Measurements from ENCODE around the gene SYDE1.

DNA sequence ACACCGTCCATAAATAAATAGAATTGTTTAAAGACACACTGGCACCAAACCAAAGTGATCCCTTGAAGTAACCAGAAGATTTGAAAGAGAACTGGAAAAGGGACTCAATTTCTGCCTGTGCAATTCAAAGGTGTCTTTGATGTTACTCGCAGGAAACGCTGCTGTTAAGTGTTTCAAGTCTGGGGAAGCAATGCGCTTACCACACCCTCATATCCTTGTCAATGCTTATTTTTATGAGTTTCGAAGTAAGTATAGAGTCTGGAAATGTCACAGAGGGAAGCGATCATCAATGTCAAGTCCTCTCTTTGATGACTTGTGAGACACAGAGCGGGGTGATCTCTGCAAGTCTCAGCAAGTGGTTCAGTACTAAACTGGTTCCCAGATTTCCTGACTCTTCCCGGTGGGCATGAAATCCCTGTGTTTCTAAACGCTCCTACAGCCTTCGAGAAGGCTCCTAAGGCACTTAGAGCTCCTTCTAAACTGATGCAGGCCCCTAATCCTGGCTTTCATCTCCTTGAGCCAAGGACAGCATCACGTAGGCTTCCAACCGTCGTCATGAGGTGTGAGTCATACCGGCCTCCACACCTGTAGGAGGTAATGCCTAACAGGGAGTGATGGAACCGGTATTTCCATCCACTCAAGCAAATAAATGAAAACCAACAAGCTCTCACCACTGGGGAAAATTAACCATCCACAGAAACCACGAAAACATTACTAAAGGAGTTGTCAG lies 22.8 kb downstream of the SYDE1 start:
- TF ChIP-seq, protein P1, sequence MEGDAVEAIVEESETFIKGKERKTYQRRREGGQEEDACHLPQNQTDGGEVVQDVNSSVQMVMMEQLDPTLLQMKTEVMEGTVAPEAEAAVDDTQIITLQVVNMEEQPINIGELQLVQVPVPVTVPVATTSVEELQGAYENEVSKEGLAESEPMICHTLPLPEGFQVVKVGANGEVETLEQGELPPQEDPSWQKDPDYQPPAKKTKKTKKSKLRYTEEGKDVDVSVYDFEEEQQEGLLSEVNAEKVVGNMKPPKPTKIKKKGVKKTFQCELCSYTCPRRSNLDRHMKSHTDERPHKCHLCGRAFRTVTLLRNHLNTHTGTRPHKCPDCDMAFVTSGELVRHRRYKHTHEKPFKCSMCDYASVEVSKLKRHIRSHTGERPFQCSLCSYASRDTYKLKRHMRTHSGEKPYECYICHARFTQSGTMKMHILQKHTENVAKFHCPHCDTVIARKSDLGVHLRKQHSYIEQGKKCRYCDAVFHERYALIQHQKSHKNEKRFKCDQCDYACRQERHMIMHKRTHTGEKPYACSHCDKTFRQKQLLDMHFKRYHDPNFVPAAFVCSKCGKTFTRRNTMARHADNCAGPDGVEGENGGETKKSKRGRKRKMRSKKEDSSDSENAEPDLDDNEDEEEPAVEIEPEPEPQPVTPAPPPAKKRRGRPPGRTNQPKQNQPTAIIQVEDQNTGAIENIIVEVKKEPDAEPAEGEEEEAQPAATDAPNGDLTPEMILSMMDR (IDR thresholded peaks at IDR 0.05), result no peak
- TF ChIP-seq EP300 (IDR thresholded peaks at IDR 0.05) (no peak), POLR2AphosphoS5 (IDR thresholded peaks at IDR 0.05) (no peak), POLR2A (IDR thresholded peaks at IDR 0.05) (no peak)

Data from gastroesophageal sphincter (tissue), 3 donors.